Measurements from ENCODE around the gene FAM227B.

- TF ChIP-seq CTCF (IDR thresholded peaks at IDR 0.05) (no peak), POLR2A (IDR thresholded peaks at IDR 0.05) (no peak)
Observed at GRCh38 chr15:49430046-49430445, 190.6 kb downstream of the FAM227B start.

Data from body of pancreas (tissue), 4 donors.